HG02938 (cell line): ENCODE data around the gene EPHB4.

Experiments used
- ATAC-seq: cut with Tn5 transposase; IDR thresholded peaks from one replicate; pipeline ENCODE4 v1.9.1; 2021; ENCODE audit warnings: mild to moderate bottlenecking, moderate library complexity; ENCODE audit not compliant: unreplicated experiment

The EPHB4 gene

GRCh38 chr7:100827330-100828226 lies at the start of gene EPHB4:
Gene EPHB4 (minus strand): TSS chr7:100827523. CDS start chr7:100827030, 493 bp downstream.
- ATAC-seq = no peak

GRCh38 chr7:100875356-100875751 lies 48.0 kb upstream of the EPHB4 start:
- peak; percentile 27 for ATAC-seq

GRCh38 chr7:100874577-100875355 lies 47.4 kb upstream of the EPHB4 start, which contains the start of gene SRRT:
Gene SRRT (plus strand): TSS chr7:100875103. CDS start chr7:100875591, 488 bp downstream.
- peak; percentile 84 for ATAC-seq

GRCh38 chr7:100874300-100874576 lies 46.9 kb upstream of the EPHB4 start:
- no peak for ATAC-seq

- ATAC-seq = no peak
Observed at GRCh38 chr7:100873599-100874299, 46.4 kb upstream of the EPHB4 start.

- no peak for ATAC-seq
Observed at GRCh38 chr7:100867776-100868485, 40.6 kb upstream of the EPHB4 start.

- ATAC-seq = no peak
Observed at GRCh38 chr7:100867040-100867775, 39.9 kb upstream of the EPHB4 start, which contains the start of gene TRIP6. Gene TRIP6 (plus strand): TSS chr7:100867387. CDS start chr7:100867498, 111 bp downstream.

GRCh38 chr7:100866729-100867039 lies 39.4 kb upstream of the EPHB4 start:
- ATAC-seq = no peak

GRCh38 chr7:100865938-100866728 lies 38.8 kb upstream of the EPHB4 start:
- no peak for ATAC-seq

GRCh38 chr7:100865372-100865911 lies 38.1 kb upstream of the EPHB4 start:
- ATAC-seq = no peak

GRCh38 chr7:100864263-100864845 lies 37.0 kb upstream of the EPHB4 start:
- no peak for ATAC-seq

GRCh38 chr7:100863406-100863950 lies 36.2 kb upstream of the EPHB4 start:
- no peak for ATAC-seq

- ATAC-seq = no peak
Observed at GRCh38 chr7:100861616-100861985, 34.3 kb upstream of the EPHB4 start.

GRCh38 chr7:100860702-100861615 lies 33.6 kb upstream of the EPHB4 start:
- no peak for ATAC-seq

GRCh38 chr7:100859856-100860255 lies 32.5 kb upstream of the EPHB4 start:
- ATAC-seq = no peak

GRCh38 chr7:100856871-100857282 lies 29.6 kb upstream of the EPHB4 start:
- ATAC-seq = no peak

- no peak for ATAC-seq
Observed at GRCh38 chr7:100855515-100855914, 28.2 kb upstream of the EPHB4 start.
